GM19035 (cell line): ENCODE measurements around the gene PTX4.

Source experiments
- ATAC-seq: cut with Tn5 transposase; IDR thresholded peaks from one replicate; pipeline ENCODE4 v1.9.1; 2021; ENCODE audit not compliant: unreplicated experiment

PTX4 gene

DNA sequence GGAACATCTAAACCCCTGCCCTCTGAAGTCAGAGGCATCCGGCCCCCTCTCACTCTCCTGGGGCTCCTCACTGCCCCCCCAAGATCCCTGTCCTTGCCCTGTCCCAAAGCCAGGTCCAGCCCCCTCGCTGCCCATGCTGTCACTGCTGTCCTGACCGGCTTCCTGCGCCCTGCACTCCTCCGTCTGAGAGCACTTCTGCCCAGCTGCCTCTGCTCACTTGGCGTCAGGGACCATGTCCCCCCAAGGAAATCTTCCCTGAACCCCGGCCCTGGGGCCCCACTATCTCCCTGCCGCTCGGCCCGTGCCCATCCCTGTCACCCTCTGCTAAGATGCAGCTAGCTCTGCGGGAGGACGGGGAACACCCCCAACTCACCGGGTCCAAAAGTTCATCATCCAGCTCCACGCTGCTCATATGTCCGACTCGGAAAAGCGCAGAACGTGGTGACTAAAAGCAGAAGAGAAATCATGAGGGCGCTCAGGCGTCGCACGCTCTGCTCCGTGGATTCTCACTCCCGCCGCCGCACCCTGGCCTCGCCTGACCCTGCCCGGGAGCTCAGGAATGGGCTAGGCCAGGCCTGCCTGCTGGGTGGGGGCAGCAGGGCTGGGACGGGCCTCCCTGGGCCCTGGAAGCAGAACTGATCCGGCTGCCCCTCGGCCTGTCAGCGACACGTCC is 23.7 kb downstream of the PTX4 start:
- no peak for ATAC-seq

DNA sequence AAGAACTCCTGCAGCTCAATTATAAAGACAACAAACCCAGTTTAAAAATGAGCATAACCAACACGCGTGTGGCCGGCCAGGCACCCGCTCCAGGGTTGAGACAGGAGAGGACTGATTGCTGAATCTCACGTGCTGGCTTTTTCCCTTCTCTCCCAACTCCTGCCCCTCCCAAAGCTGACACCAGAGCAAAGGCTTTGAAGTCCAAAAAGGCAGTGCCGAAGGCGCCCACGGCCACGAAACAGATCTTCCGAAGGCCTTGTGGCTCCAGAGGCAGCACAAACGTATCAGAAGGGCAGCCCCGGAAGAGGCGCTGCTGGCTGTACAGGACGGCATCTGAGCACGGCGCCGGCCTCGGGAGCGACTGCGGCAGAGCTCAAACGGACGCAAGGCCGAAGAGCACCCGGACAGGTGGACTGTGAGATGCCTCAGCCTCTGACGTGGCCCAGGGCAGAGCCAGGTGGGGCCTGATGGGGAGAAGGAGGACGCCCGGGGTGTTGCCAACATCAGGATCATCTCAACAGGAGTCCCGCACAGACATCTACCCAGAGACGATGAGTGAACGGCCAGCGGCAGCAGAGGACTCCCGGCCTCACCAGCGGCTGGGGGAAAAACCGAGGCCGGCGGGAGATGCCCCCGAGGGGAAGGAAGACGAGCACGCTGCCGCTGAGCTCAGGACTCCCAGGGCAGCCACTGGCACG is 24.4 kb downstream of the PTX4 start:
- ATAC-seq: no peak

DNA sequence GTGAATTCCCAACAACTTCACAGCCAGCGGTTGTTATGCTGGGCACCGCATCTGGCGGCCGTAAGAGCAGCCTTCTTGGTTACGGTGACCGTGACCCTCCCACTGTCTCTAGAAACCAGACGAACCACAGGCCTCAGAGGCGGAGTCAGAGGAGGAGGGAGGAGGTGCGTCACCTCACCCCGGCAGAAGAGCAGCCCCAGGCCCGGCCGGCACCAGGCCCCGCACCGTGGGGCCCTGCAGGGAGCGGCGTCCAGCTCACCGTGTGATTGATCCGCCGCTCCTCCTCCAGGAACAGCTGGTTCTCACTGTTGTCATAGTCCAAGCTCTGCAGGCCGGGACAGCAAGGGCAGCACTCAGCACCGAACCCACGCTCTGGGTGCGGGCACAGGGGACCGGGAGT is 27.6 kb downstream of the PTX4 start:
- ATAC-seq: no peak

DNA sequence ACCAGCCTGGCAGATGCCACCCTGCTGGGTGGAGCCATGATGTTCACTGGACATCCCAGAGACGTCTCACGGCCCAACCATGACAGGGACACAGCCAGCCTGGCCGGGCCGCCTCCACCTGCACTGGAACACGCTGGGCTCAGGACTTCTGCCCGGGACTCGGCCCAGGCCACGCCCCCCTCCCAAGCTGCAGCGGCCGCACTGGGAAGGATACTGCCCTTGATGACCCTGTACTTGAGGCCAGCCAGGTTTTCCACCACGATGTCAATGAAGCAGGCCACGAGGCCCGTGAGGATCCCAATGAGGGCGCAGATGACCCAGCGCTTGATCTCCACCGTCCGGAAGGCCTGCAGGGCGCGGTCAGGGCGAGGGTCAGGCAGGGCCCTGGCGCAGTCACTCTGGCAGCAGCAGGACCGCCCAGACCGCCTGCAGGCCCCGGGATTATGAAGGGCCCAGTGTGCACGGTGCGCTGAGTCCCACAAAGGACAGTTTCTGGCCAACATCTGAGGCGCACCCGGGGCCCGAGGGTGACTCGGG is 28.1 kb downstream of the PTX4 start:
- ATAC-seq: no peak

DNA sequence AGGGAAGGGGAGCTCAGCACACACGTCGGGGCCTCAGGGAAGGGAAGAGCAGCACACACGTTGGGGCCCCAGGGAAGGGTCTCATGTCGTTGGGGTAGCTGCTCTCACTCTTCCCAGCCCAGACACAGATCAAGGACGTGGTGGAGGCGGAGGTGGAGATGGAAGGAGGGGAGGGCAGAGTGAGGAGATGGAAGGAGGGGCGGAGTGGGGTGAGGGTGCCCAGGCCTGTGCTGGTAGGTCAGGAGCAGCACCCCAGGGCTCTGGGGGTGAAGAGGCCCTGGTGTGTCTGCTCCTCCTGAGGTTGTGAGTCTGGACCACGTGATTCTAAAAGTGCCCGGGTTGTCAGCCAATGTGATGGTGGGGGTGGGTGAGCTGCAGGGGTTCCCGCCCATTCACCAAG is 28.8 kb downstream of the PTX4 start:
- no peak for ATAC-seq

DNA sequence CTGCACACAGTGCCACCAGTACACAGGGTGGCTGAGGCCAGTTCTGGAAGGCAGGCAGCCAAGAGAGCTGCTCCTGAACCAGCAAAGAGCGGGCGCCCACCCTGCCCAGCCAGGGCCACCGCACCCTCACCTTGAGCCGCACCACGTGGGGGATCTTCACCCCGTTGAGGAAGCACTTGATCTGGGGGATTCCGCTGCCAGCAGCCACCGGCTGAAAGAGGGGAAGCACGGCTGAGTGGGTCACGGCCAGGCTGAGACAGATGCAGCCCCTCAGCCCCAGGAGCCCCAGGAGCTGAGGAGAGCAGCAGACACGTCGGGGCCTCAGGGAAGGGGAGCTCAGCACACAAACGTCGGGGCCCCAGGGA is 29.8 kb downstream of the PTX4 start:
- no peak for ATAC-seq

DNA sequence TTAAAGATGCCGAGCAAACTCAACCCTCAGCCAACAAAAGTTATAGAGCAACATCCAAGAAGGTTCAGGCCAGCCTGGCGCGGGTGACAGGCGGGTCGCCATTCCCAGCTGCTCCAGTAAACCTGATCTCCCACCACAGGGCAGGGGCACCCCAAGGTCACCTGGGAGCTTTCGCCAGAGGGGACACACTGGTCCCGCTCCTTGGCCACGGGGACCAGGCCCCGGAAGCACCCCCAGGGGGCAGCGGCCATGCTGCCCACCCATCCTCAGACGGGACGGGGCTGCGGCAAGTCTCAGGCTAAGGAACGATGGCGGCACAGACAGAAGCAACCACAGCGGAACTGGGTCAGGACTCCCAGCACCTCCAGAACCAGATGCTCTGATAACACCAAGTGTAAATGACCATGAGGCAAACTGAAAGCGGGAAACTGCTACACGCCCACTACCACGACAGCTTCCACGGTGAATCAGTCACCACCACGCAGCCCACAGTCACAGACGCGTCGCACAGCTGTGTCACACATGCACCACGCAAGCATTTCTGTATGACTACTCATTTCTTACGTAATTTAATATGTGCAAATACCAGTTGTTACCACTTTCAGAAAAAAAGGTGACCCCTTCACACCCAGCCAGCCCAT is 30.3 kb downstream of the PTX4 start:
- no peak for ATAC-seq

DNA sequence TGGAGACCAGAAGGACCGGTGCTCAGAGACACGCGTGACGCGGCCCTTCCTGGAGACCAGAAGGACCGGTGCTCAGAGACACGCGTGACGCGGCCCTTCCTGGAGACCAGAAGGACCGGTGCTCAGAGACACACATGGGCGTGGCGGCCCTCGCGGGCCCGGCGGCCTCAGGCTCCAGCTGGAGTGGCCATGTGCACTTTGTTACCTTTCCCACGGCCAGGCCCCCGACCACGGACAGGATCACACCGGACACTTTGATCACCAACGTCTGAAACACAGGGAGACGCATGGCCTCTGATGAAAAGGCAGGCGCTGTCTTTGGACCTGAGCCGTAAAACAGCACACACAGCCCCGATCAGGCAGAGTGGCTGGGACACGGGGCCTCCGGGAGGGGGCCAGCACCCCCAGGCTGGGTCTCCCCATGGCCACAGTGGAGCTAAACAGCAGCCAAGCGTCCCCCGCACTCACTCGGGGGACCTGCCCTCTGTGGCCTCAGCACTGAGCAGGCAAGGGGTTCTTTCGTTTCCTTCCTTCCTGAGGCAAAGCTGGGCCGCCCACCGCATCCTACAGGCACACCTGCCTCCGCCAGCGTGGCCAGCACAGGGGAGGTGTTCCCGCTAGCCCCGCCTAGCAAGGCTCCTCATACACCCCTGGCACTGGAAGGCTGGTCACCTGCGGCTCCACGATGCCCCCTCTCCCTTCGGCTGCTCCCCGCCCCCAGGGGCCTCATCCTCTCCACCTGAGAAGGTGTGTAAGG is 31.1 kb downstream of the PTX4 start:
- ATAC-seq: no peak

DNA sequence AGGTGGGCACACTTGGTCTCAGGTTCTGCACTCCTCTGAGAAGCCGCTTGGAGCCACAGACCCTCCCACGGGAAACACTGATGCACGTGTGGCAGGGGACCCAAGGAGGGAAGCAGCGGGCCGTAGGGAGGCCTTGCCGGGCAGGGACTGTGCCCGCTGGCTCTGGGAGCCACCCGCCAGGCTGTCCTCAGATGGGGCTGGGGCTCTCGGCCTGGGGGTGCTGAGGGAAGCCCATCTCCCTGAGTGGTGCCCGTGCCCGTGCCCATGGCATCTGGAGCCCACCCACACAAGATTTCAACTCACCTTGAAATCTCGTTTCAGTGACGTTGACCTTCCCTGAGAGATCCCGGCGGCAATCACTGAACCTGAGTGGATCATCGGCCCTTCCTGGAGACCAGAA is 31.8 kb downstream of the PTX4 start:
- ATAC-seq: no peak

DNA sequence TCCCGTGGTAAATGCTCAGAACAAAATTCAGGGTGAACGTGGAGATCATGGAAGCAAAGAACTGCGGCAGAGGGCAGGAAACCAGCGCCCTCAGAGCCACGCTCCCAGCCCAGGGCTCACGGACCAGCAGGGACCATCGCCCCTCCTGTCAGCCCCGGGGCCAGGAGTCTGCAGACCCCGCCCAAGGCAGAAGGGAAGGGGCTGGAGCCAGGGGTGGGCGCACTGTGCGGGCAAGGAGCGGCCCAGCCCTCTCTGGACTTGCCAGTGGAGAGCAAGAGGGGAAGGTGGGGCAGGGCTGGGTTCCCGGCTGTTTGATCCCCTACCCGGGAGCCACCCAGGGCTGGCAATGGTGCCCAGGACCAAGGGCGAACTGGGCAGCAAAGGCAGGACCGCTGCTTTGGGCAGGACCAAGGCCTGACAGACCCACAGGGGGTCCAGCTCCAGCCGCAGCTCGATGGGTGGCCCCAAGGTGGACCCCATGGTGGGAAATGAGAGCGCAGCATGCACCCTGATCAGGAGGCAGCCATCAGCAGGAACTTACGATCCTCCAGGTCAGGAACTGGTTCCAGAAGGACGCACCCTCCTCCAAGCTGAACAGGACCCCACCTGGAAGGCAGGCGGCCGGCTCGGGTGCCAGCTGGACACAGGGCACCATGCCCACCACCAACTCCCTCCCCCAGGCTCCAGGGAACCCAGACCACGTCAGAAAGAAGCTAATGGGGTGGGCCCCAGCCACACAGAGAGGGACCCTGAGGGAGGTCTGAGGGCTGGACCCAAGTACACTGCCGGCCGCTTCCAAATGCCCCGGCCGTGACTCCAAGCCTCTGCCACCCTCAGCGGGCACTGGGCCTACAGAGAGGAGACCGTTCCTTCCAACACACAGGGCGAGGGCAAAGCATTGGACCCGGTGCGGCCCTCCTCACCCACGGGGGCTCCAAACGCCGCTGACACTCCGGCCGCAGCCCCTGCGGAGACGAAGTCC is 33.3 kb downstream of the PTX4 start:
- ATAC-seq: no peak

DNA sequence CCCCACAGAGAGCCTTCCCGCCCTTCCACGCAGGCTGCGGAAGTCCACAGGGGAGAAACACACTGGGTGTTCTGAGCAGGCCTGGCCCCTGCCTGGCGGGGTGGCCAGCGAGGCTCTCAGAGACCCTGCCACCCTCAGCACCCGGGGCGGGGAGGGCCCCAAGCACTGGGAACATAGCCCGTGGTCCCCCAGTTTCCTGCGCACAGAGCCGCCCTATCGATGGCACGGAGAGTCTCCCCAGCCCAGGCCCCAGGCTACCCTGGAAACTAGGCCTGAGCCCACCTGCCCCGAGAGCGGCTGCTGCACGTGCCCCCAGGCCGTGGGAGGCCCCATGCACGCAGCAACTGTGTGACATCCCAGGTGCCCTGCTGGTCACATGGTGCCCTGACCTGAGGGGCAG is 34.2 kb downstream of the PTX4 start:
- ATAC-seq: no peak

DNA sequence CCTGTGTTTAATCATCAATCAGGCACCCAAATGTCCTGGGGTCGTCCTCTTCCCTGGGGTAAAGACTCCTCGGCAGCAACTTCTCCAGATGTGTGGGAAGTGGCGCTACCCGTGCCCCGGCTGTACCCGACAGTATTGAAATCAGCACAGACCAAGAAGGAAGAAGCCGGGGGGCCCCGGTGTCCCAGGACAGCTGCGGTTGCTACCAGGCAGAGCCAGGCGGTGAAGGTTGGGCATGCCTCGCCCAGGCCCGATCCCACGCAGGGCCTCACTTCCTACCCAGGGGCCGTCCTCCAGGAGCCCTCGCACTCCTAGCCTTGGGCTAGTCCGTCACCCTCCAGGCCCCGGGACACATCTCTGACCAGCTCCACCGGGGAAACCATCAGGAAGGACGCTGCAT is 35.4 kb downstream of the PTX4 start:
- ATAC-seq: no peak

DNA sequence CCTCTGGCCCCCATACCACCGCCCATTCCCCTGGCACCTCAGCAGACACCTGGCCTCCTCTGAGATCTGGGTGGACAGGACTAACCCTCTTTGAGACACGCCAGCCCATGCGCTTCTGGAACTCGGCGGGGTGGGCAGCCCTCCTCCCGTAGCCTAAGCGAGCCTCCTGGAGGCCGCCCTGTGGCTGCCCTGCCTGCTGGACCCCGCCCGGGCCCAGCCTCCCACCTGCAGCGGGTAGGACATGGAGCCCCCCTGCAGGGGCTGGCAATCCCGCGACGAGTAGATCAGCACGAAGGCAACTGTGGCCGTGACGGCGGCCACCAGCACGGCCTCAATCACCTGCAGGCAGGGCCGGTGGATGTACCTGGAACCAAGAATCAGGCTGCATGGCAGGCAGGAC is 36.2 kb downstream of the PTX4 start:
- no peak for ATAC-seq

DNA sequence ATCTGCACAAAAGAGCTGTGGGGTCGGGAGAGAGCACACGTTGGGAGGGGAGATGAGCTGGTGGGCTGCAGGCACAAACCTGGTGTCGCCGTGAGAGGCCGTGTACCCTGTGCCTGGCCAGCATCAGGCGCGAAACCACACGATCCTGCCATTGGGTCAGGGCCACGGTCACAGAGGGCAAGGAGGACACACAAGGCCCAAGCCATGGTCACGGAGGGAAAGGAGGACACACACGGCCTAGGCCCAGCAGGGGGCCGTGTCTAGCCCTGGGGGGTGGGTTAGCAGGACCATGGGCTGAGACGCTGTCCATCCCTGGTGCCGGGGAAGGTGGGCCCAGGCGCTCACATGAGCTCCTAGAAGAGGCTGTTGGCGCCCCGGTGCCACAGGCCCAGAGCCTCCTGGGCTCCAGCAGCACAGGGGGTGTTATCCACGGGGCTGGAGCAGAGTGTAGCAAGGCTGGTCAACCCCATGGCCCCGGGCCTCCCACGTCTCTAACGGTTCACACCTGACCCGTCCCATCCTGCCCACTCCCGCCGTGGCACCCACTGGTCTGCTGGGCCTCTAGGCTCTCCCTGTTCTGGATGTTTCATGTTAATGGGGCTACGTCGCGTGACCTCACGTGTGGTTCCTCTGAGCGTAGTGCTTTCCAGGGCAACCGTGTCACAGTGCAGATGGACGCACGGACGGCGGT is 36.9 kb downstream of the PTX4 start:
- ATAC-seq: no peak

DNA sequence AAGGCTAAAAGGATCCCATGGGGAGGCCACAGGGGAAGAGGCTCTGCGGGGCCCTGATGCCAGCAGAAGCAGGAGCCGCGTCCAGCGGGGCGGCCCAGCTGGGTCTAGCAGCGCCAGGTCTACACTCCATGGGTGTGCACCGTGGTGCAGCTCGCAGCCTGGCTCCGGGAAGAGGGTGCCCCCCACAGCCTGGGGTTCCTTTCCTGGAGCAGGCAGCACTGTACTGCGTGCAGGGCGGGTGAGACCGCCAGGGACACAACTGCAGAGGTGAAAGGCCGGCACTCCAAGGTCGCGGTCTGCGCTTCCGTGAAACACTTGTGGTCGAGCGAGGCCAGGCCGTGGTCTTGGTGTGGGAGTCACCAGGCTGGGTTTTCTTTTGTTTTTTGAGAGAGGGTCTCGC is 37.9 kb downstream of the PTX4 start:
- ATAC-seq: no peak

DNA sequence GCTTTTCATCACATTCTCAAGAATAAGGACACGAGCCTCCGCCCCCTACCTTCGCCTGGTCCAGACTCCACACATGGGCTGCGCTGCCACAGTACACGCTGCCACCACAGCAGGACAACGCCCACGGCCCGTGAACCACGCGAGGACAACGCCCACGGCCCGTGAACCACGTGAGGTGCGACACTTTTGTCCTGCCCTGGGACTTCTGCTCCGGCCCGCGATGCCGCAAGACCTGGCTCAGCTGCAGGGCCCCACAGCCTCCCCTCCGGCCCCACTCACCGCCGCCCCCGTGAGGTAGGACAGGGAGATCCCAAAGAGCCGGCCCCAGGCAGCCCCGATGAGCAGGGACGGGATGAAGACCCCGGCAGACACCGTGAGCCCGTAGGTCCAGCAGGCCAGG is 38.5 kb downstream of the PTX4 start:
- no peak for ATAC-seq

DNA sequence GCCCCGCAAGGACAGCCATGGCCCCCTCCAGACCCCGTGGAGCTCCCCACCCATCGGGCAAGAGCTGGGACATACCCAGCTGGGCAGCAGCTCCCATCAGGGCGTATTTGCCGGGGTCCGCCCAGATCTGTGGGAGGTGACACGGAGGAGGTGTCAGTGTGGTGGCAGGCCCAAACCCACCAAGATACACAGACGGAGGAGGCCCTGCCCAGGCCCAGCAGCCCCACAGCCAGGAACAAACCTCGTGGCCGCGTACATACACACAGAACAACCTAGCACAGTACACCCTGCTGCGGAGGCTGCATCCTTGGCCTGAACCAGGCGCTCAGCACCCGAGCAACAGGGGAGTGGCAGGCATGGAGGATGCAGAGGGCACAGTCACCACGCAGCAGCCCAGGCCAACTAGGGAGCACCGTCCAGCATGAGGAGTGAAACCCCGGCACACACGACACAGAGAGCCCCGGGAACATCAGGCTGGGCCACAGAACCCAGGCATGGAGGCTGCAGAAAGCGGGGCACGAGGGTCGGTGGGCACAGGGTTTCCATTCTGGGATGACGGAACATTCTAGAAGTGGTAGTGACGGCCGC is 39.4 kb downstream of the PTX4 start:
- ATAC-seq: no peak

DNA sequence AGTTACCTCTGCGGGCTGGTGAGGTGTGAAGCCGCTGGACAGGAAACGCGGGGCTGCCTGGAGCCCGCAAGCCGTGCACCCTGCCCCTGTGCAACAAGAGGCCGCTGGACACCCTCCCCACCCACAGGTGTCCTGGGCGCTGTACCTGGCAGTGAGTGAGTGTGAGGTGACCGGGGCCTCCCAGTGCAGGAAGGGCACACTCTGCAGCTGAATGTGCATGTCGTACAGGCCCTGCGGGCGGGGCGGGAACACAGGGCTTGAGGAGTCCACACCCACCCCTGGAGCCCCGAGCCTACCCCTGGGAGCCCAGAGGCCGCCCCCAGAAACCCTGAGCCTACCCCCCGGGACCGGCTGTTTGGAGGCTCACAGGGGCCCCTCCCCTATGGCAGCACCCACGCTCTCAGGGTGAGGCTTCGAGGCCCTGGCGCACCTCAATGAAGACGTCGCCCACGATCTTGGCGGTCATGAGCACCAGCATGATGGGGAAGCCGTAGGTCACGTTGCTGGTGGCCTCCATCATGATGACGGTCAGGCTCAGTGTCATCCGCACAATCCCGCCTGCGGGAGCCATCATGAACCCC is 40.1 kb downstream of the PTX4 start:
- ATAC-seq: no peak

DNA sequence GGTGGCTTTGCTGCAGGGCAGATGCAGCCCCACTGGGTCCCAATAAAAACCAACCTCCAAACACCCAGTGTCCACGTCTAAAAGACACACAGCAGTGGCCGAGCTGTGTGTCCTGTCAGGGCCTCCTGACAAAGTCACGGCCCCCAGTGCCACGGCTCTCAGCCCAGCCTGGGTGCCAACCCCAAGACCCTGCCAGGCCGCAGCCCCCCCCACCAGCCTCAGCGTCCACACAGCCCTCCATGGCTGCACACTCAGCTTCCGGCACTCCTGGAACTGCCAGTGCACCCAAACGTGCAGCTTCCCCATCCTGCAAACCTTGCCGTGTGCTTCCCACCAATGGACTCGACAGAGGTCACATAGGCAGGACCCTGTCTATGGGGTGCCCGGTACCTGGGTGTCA is 40.8 kb downstream of the PTX4 start:
- no peak for ATAC-seq
